ENCODE results near the gene AOC3. TPM values are rescaled to one million over a fixed set of nuclear protein-coding genes. Genes with fewer than 3 reads are reported as not detected.

Gene AOC3
- 0.38 TPM in 1 of 2 replicates, not detected in the other for total RNA-seq

GRCh38 chr17:42850954-42851353 lies at the start of gene AOC3:
TSS of gene AOC3 (plus strand) at chr17:42851199. CDS start at chr17:42851344, 145 bp downstream.

GRCh38 chr17:42832934-42833766 lies 17.8 kb upstream of the AOC3 start, which contains the start of gene PSME3:
TSS of gene PSME3 (plus strand) at chr17:42833397. CDS start at chr17:42833632, 235 bp downstream.

GRCh38 chr17:42844271-42844670 lies 6.7 kb upstream of the AOC3 start, which contains the start of gene AOC2:
TSS of gene AOC2 (plus strand) at chr17:42844580. CDS start at chr17:42844627, 47 bp downstream.

DNA sequence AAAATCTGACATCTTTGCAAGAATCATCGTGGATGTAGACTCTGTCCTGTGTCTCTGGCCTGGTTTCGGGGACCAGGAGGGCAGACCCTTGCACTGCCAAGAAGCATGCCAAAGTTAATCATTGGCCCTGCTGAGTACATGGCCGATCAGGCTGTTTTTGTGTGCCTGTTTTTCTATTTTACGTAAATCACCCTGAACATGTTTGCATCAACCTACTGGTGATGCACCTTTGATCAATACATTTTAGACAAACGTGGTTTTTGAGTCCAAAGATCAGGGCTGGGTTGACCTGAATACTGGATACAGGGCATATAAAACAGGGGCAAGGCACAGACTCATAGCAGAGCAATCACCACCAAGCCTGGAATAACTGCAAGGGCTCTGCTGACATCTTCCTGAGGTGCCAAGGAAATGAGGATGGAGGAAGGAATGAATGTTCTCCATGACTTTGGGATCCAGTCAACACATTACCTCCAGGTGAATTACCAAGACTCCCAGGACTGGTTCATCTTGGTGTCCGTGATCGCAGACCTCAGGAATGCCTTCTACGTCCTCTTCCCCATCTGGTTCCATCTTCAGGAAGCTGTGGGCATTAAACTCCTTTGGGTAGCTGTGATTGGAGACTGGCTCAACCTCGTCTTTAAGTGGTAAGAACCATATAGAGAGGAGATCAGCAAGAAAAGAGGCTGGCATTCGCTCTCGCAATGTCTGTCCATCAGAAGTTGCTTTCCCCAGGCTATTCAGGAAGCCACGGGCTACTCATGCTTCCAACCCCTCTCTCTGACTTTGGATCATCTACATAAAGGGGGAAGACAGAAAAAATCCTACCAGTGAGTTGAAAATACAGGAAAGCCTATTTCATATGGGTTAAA lies 49.7 kb downstream of the AOC3 start, which contains the start of gene G6PC1:
Gene G6PC1, plus strand, starts transcription at position 340 of the 872 bp plus-strand sequence. Its CDS starts 78 bp downstream, at position 418.

Other genes starting within 250 kb of the AOC3 start
- gene RETREG3, start 241.8 kb upstream of the AOC3 start, total RNA-seq, result 40.9 and 65.5 TPM in 2 replicates
- gene TUBG1, start 241.5 kb upstream of the AOC3 start, total RNA-seq, result 56.2 and 201 TPM in 2 replicates
- 17.1 and 18.9 TPM in 2 replicates for gene TUBG2, start 191.9 kb upstream of the AOC3 start, total RNA-seq
- 15.8 and 22.2 TPM in 2 replicates for gene PLEKHH3, start 174.2 kb upstream of the AOC3 start, total RNA-seq
- gene CCR10, start 169.4 kb upstream of the AOC3 start, total RNA-seq, result 5.4 and 13.8 TPM in 2 replicates
- gene CNTNAP1, start 168.7 kb upstream of the AOC3 start, total RNA-seq, result 9.8 and 15.8 TPM in 2 replicates
- 5.2 and 15.0 TPM in 2 replicates for gene EZH1, start 106.2 kb upstream of the AOC3 start, total RNA-seq
- 5.1 TPM in 2 replicates for gene RAMP2, start 90.0 kb upstream of the AOC3 start, total RNA-seq
- gene VPS25, start 77.8 kb upstream of the AOC3 start, total RNA-seq, result 123 and 129 TPM in 2 replicates
- gene WNK4, start 70.6 kb upstream of the AOC3 start, total RNA-seq, result 4.8 and 6.7 TPM in 2 replicates
- gene COA3, start 52.5 kb upstream of the AOC3 start, total RNA-seq, result 73.0 and 80.6 TPM in 2 replicates
- gene CNTD1, start 52.3 kb upstream of the AOC3 start, total RNA-seq, result not detected in 2 replicates
- 103 and 170 TPM in 2 replicates for gene BECN1, start 26.9 kb upstream of the AOC3 start, total RNA-seq
- 77.8 and 137 TPM in 2 replicates for gene PSME3, start 17.8 kb upstream of the AOC3 start, total RNA-seq
- gene AOC2, start 6.6 kb upstream of the AOC3 start, total RNA-seq, result 0.65 and 0.89 TPM in 2 replicates
- not detected in 2 replicates for gene G6PC1, start 49.6 kb downstream of the AOC3 start, total RNA-seq
- 22.8 and 30.0 TPM in 2 replicates for gene AARSD1, start 113.3 kb downstream of the AOC3 start, total RNA-seq
- gene PTGES3L, start 128.9 kb downstream of the AOC3 start, total RNA-seq, result 1.3 and 2.9 TPM in 2 replicates
- gene RUNDC1, start 129.4 kb downstream of the AOC3 start, total RNA-seq, result 6.4 and 9.0 TPM in 2 replicates
- 1,263 and 1,290 TPM in 2 replicates for gene RPL27, start 147.2 kb downstream of the AOC3 start, total RNA-seq
- gene IFI35, start 155.6 kb downstream of the AOC3 start, total RNA-seq, result 14.8 and 42.2 TPM in 2 replicates
- 162 and 328 TPM in 2 replicates for gene VAT1, start 171.2 kb downstream of the AOC3 start, total RNA-seq
- 0.33 and 1.0 TPM in 2 replicates for gene RND2, start 174.0 kb downstream of the AOC3 start, total RNA-seq